ENCODE data around the gene SLMAP.

SLMAP gene

GRCh38 chr3:57733790-57734189, 22.3 kb upstream of the SLMAP start:
- Histone ChIP-seq H4K91ac (ENCODE audit: low read length) (no peak overlapping the region), H2BK12ac (ENCODE audit: low read length in 2 of 2) (no peak overlapping the region), H2AK5ac (ENCODE audit: low read length, severe bottlenecking) (no peak overlapping the region), H3K23ac (ENCODE audit: low read length in 2 of 2) (no peak overlapping the region), H2BK120ac (ENCODE audit: low read depth, low read length) (no peak overlapping the region), H2AFZ (ENCODE audit: low read depth, low read length) (no peak overlapping the region), H3K18ac (ENCODE audit: low read depth in 1 of 2, low read length in 2 of 2) (no peak overlapping the region), H3K27ac (ENCODE audit: low read length, poor library complexity, severe bottlenecking) (no peak overlapping the region), H3K27me3 (ENCODE audit: control insufficient read depth in 1 of 2, insufficient read depth in 1 of 2, low read length in 2 of 2) (no peaks in the 10 kb centered on the region), H3K9ac (ENCODE audit: low read length) (no peak overlapping the region), H3K4me2 (ENCODE audit: low read length, poor library complexity, severe bottlenecking) (no peak overlapping the region), H3K4ac (ENCODE audit: low read depth in 1 of 2, low read length in 2 of 2) (no peak overlapping the region), H3K14ac (ENCODE audit: low read length in 2 of 2) (no peak overlapping the region), H3K4me1 (ENCODE audit: control insufficient read depth, insufficient read depth, low read depth, low read length) (no peaks in the 10 kb centered on the region), H4K8ac (ENCODE audit: low read length) (no peak overlapping the region), H3K79me1 (replicated peaks; ENCODE audit: low read length, poor library complexity, severe bottlenecking) (no peaks in the 10 kb centered on the region), H3K9me3 (ENCODE audit: control insufficient read depth, low read length) (no peaks in the 10 kb centered on the region), H2BK5ac (ENCODE audit: low read depth, low read length, poor library complexity, severe bottlenecking) (no peak overlapping the region), H3K4me3 (ENCODE audit: insufficient read depth in 1 of 2, low read depth in 1 of 2, low read length in 2 of 2) (no peak overlapping the region), H2BK15ac (ENCODE audit: low read depth, poor library complexity, severe bottlenecking) (no peak overlapping the region), H3K36me3 (ENCODE audit: control insufficient read depth in 1 of 2, insufficient read depth in 2 of 2, low read depth in 1 of 2, low read length in 2 of 2) (no peaks in the 10 kb centered on the region)
- WGBS = 48% methylated on average over 2 of the region's 2 CpGs
- no peak for DNase-seq

DNA sequence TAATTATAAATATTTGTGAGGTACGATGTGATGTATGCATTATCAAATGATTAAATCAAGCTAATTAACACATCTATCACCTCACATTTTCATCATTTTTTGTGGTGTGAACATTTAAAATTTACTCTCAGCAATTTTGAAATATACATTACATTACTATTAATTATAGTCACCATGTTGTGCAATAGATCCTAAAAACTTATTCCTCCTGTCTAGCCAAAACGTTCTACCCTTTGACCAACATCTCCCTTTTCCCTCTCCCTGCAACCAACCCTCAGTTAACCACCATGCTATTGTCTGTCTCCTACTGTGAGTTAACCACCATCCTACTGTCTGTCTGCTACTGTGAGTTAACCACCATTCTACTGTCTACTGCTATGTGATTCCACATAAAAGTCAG, 20.7 kb upstream of the SLMAP start:
- no peak overlapping the region for H3K4me2 ChIP-seq (ENCODE audit: low read length, poor library complexity, severe bottlenecking)
- no peaks in the 10 kb centered on the region for H3K36me3 ChIP-seq (ENCODE audit: control insufficient read depth in 1 of 2, insufficient read depth in 2 of 2, low read depth in 1 of 2, low read length in 2 of 2)
- H3K18ac ChIP-seq (ENCODE audit: low read depth in 1 of 2, low read length in 2 of 2) = no peak overlapping the region
- WGBS = 82% methylated on average over 1 of the region's 2 CpGs
- no peak for DNase-seq
- no peaks in the 10 kb centered on the region for H3K4me1 ChIP-seq (ENCODE audit: control insufficient read depth, insufficient read depth, low read depth, low read length)
- no peak overlapping the region for H3K9ac ChIP-seq (ENCODE audit: low read length)
- no peak overlapping the region for H4K8ac ChIP-seq (ENCODE audit: low read length)
- H3K9me3 ChIP-seq (ENCODE audit: control insufficient read depth, low read length) = no peaks in the 10 kb centered on the region
- H3K14ac ChIP-seq (ENCODE audit: low read length in 2 of 2) = no peak overlapping the region
- H2AK5ac ChIP-seq (ENCODE audit: low read length, severe bottlenecking) = no peak overlapping the region
- H2BK12ac ChIP-seq (ENCODE audit: low read length in 2 of 2) = no peak overlapping the region
- no peak overlapping the region for H3K23ac ChIP-seq (ENCODE audit: low read length in 2 of 2)
- no peak overlapping the region for H3K4ac ChIP-seq (ENCODE audit: low read depth in 1 of 2, low read length in 2 of 2)
- no peak overlapping the region for H2BK120ac ChIP-seq (ENCODE audit: low read depth, low read length)
- H2BK5ac ChIP-seq (ENCODE audit: low read depth, low read length, poor library complexity, severe bottlenecking) = no peak overlapping the region
- no peaks in the 10 kb centered on the region for H3K27me3 ChIP-seq (ENCODE audit: control insufficient read depth in 1 of 2, insufficient read depth in 1 of 2, low read length in 2 of 2)
- H3K4me3 ChIP-seq (ENCODE audit: insufficient read depth in 1 of 2, low read depth in 1 of 2, low read length in 2 of 2) = no peak overlapping the region
- H2BK15ac ChIP-seq (ENCODE audit: low read depth, poor library complexity, severe bottlenecking) = no peak overlapping the region
- H2AFZ ChIP-seq (ENCODE audit: low read depth, low read length) = no peak overlapping the region
- no peak overlapping the region for H4K91ac ChIP-seq (ENCODE audit: low read length)
- H3K27ac ChIP-seq (ENCODE audit: low read length, poor library complexity, severe bottlenecking) = no peak overlapping the region
- H3K79me1 ChIP-seq (replicated peaks; ENCODE audit: low read length, poor library complexity, severe bottlenecking) = no peaks in the 10 kb centered on the region

- H2AK5ac ChIP-seq (ENCODE audit: low read length, severe bottlenecking) = no peak overlapping the region
- H2BK5ac ChIP-seq (ENCODE audit: low read depth, low read length, poor library complexity, severe bottlenecking) = no peak overlapping the region
- H3K9me3 ChIP-seq (ENCODE audit: control insufficient read depth, low read length) = no peaks in the 10 kb centered on the region
- H3K4ac ChIP-seq (ENCODE audit: low read depth in 1 of 2, low read length in 2 of 2) = no peak overlapping the region
- no peak overlapping the region for H4K8ac ChIP-seq (ENCODE audit: low read length)
- no peak overlapping the region for H4K91ac ChIP-seq (ENCODE audit: low read length)
- H3K36me3 ChIP-seq (ENCODE audit: control insufficient read depth in 1 of 2, insufficient read depth in 2 of 2, low read depth in 1 of 2, low read length in 2 of 2) = no peaks in the 10 kb centered on the region
- no peaks in the 10 kb centered on the region for H3K27me3 ChIP-seq (ENCODE audit: control insufficient read depth in 1 of 2, insufficient read depth in 1 of 2, low read length in 2 of 2)
- no peak overlapping the region for H3K9ac ChIP-seq (ENCODE audit: low read length)
- H2AFZ ChIP-seq (ENCODE audit: low read depth, low read length) = no peak overlapping the region
- WGBS = 90% methylated on average over 5 of the region's 7 CpGs
- DNase-seq = no peak
- no peaks in the 10 kb centered on the region for H3K79me1 ChIP-seq (replicated peaks; ENCODE audit: low read length, poor library complexity, severe bottlenecking)
- no peak overlapping the region for H2BK15ac ChIP-seq (ENCODE audit: low read depth, poor library complexity, severe bottlenecking)
- no peak overlapping the region for H3K23ac ChIP-seq (ENCODE audit: low read length in 2 of 2)
- H2BK12ac ChIP-seq (ENCODE audit: low read length in 2 of 2) = no peak overlapping the region
- H2BK120ac ChIP-seq (ENCODE audit: low read depth, low read length) = no peak overlapping the region
- H3K4me1 ChIP-seq (ENCODE audit: control insufficient read depth, insufficient read depth, low read depth, low read length) = no peaks in the 10 kb centered on the region
- no peak overlapping the region for H3K14ac ChIP-seq (ENCODE audit: low read length in 2 of 2)
- H3K18ac ChIP-seq (ENCODE audit: low read depth in 1 of 2, low read length in 2 of 2) = no peak overlapping the region
- no peak overlapping the region for H3K4me3 ChIP-seq (ENCODE audit: insufficient read depth in 1 of 2, low read depth in 1 of 2, low read length in 2 of 2)
- H3K27ac ChIP-seq (ENCODE audit: low read length, poor library complexity, severe bottlenecking) = no peak overlapping the region
- H3K4me2 ChIP-seq (ENCODE audit: low read length, poor library complexity, severe bottlenecking) = no peak overlapping the region
Observed at GRCh38 chr3:57737840-57738239, 18.3 kb upstream of the SLMAP start.

DNA sequence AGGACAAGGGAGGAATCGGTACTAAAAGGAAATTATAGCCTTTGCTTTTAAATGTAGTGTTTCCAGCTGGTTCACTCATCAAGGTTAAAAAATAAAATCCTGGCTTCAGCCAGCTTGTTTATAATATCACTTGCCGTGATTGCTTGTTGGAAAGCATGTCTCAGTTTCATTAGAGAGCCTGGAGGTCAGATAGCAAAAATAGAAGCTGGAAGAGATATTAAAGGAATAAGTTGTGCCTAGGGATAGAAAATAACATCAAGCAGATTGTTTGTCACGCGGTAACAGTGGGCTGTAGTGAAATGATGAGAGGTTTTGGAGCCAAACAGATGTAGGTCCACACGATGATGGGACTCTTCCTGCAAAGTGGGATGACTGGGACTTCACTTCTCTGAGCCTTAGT, 17.7 kb upstream of the SLMAP start:
- Histone ChIP-seq H2AK5ac (ENCODE audit: low read length, severe bottlenecking) (no peak overlapping the region), H2BK120ac (ENCODE audit: low read depth, low read length) (no peak overlapping the region), H3K4ac (ENCODE audit: low read depth in 1 of 2, low read length in 2 of 2) (no peak overlapping the region), H3K79me1 (replicated peaks; ENCODE audit: low read length, poor library complexity, severe bottlenecking) (no peaks in the 10 kb centered on the region), H3K4me3 (ENCODE audit: insufficient read depth in 1 of 2, low read depth in 1 of 2, low read length in 2 of 2) (no peak overlapping the region), H3K36me3 (ENCODE audit: control insufficient read depth in 1 of 2, insufficient read depth in 2 of 2, low read depth in 1 of 2, low read length in 2 of 2) (no peaks in the 10 kb centered on the region), H3K4me2 (ENCODE audit: low read length, poor library complexity, severe bottlenecking) (no peak overlapping the region), H3K27ac (ENCODE audit: low read length, poor library complexity, severe bottlenecking) (no peak overlapping the region), H2AFZ (ENCODE audit: low read depth, low read length) (no peak overlapping the region), H2BK5ac (ENCODE audit: low read depth, low read length, poor library complexity, severe bottlenecking) (no peak overlapping the region), H3K9me3 (ENCODE audit: control insufficient read depth, low read length) (no peaks in the 10 kb centered on the region), H4K91ac (ENCODE audit: low read length) (no peak overlapping the region), H2BK12ac (ENCODE audit: low read length in 2 of 2) (no peak overlapping the region), H3K9ac (ENCODE audit: low read length) (no peak overlapping the region), H3K23ac (ENCODE audit: low read length in 2 of 2) (no peak overlapping the region), H3K14ac (ENCODE audit: low read length in 2 of 2) (no peak overlapping the region), H3K18ac (ENCODE audit: low read depth in 1 of 2, low read length in 2 of 2) (no peak overlapping the region), H3K27me3 (ENCODE audit: control insufficient read depth in 1 of 2, insufficient read depth in 1 of 2, low read length in 2 of 2) (no peaks in the 10 kb centered on the region), H3K4me1 (ENCODE audit: control insufficient read depth, insufficient read depth, low read depth, low read length) (no peaks in the 10 kb centered on the region), H2BK15ac (ENCODE audit: low read depth, poor library complexity, severe bottlenecking) (no peak overlapping the region), H4K8ac (ENCODE audit: low read length) (no peak overlapping the region)
- no peak for DNase-seq
- WGBS = 92% methylated on average over 5 of the region's 5 CpGs

Data from mesenchymal stem cell (in vitro differentiated cells and primary cell).